ENCODE measurements around the gene RARB.

DNA sequence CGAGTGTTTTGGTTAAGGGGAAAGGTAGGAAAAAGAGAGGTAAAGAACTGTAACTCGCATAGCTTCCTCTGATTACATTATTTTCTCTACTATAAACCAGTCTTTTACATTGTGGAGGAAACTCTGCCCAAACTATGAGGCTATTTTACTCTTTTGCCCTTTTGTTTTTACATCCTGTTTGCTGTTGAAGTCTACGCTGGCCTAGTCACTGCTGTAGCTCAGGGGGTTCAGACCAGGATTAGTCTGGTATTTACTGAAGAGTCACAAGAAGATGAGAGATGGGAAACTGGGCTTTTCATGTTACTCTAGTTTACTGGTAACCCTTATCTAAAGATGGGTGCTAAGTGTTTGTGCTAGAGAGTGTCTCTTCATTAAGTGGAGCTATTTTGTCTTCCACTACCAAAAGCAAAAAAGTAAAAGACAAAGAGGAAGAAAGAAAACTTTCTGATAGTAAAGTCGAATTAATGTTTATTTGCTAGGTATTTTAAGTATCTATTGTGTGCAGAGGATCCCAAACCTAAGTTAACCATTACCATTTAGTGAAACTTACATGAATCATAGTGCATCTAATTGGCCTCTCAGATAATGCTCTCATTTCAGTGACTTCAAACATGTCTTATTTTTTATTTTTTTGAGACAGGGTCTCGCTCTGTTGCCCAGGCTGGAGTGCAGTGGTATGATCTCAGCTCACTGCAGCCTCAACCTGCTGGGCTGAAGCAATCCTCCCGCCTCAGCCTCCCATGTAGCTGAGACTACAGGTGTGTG lies 10.9 kb downstream of the RARB start:
- TF ChIP-seq FEZF1 (tag by site-specific recombination; IDR thresholded peaks at IDR 0.05) (no peak), ZNF214 (tag by site-specific recombination; IDR thresholded peaks at IDR 0.05; ENCODE audit: borderline replicate concordance) (no peak), CTCF (tag by site-specific recombination; IDR thresholded peaks at IDR 0.05) (no peak), YY1 (tag by site-specific recombination; IDR thresholded peaks at IDR 0.05) (no peak), ZNF555 (tag by site-specific recombination; conservative IDR thresholded peaks at IDR 0.05) (no peak), ZNF747 (tag by site-specific recombination; IDR thresholded peaks at IDR 0.05) (no peak), ZNF112 (tag by site-specific recombination; IDR thresholded peaks at IDR 0.05) (no peak), ZNF132 (tag by site-specific recombination; IDR thresholded peaks at IDR 0.05; ENCODE audit: borderline replicate concordance) (no peak)
